ENCODE data around the gene SNRNP48.

SNRNP48 gene

DNA sequence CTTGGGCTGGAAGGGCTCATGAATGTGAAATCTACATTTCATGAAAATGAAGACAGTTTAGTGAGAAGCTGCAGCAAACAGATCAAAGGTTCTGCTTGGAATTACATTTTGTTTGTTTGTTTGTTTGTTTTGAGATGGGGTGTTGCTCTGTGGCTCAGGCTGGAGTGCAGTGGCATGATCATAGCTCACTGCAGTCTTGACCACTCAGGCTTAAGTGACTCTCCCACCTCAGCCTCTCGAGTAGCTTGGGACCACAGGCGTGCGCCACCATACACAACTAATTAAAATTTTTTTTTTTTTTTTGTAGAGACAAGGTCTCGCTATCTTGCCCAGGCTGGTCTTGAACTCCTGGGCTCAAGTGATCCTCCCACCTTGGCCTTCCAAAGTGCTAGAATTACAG lies 42.7 kb upstream of the SNRNP48 start:
- no peak overlapping the region for H3K4me2 ChIP-seq
- H3K36me3 ChIP-seq (ENCODE audit: insufficient read depth) = no peaks in the 10 kb centered on the region
- no peaks in the 10 kb centered on the region for H3K27me3 ChIP-seq (ENCODE audit: insufficient read depth, low read depth)
- no peaks in the 10 kb centered on the region for H4K20me1 ChIP-seq (ENCODE audit: insufficient read depth)
- TF ChIP-seq, protein P1, sequence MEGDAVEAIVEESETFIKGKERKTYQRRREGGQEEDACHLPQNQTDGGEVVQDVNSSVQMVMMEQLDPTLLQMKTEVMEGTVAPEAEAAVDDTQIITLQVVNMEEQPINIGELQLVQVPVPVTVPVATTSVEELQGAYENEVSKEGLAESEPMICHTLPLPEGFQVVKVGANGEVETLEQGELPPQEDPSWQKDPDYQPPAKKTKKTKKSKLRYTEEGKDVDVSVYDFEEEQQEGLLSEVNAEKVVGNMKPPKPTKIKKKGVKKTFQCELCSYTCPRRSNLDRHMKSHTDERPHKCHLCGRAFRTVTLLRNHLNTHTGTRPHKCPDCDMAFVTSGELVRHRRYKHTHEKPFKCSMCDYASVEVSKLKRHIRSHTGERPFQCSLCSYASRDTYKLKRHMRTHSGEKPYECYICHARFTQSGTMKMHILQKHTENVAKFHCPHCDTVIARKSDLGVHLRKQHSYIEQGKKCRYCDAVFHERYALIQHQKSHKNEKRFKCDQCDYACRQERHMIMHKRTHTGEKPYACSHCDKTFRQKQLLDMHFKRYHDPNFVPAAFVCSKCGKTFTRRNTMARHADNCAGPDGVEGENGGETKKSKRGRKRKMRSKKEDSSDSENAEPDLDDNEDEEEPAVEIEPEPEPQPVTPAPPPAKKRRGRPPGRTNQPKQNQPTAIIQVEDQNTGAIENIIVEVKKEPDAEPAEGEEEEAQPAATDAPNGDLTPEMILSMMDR (conservative IDR thresholded peaks at IDR 0.05; ENCODE audit: low read depth, low read length) = no peak
- no peak overlapping the region for H3K27ac ChIP-seq
- H2AFZ ChIP-seq (ENCODE audit: low read depth) = no peak overlapping the region
- H3K4me1 ChIP-seq (ENCODE audit: low read depth, poor library complexity, severe bottlenecking) = no peaks in the 10 kb centered on the region
- H3K9ac ChIP-seq = no peak overlapping the region
- H3K4me3 ChIP-seq (IDR thresholded peaks at IDR 0.05; ENCODE audit: insufficient read depth, low read depth, low read length) = no peak overlapping the region
- H3K79me2 ChIP-seq (ENCODE audit: insufficient read depth, low read depth) = no peaks in the 10 kb centered on the region

DNA sequence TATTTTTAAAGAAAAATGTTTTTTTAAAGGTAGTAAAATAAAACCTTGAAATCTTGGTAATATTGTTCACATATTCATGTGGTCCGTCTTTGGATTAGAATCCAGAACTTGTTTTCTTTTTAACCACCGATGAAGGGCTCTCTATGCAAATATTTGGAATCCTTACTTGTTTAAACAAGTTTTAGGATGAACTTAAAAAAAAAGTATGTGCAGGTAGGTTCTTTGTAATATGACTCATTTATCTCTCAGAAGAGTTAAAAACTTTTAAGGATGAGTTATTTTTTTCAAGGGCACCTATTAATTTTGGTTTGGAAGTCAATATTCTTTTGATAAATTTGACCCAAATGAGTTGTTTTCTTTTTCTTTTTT lies 39.6 kb upstream of the SNRNP48 start:
- H3K27me3 ChIP-seq (ENCODE audit: insufficient read depth, low read depth) = no peaks in the 10 kb centered on the region
- TF ChIP-seq, protein P1 (conservative IDR thresholded peaks at IDR 0.05; ENCODE audit: low read depth, low read length) = no peak
- H3K36me3 ChIP-seq (ENCODE audit: insufficient read depth) = no peaks in the 10 kb centered on the region
- H3K9ac ChIP-seq = no peak overlapping the region
- no peak overlapping the region for H3K4me2 ChIP-seq
- H3K4me3 ChIP-seq (IDR thresholded peaks at IDR 0.05; ENCODE audit: insufficient read depth, low read depth, low read length) = no peak overlapping the region
- no peaks in the 10 kb centered on the region for H3K4me1 ChIP-seq (ENCODE audit: low read depth, poor library complexity, severe bottlenecking)
- no peak overlapping the region for H2AFZ ChIP-seq (ENCODE audit: low read depth)
- H4K20me1 ChIP-seq (ENCODE audit: insufficient read depth) = no peaks in the 10 kb centered on the region
- no peaks in the 10 kb centered on the region for H3K79me2 ChIP-seq (ENCODE audit: insufficient read depth, low read depth)
- H3K27ac ChIP-seq = no peak overlapping the region

DNA sequence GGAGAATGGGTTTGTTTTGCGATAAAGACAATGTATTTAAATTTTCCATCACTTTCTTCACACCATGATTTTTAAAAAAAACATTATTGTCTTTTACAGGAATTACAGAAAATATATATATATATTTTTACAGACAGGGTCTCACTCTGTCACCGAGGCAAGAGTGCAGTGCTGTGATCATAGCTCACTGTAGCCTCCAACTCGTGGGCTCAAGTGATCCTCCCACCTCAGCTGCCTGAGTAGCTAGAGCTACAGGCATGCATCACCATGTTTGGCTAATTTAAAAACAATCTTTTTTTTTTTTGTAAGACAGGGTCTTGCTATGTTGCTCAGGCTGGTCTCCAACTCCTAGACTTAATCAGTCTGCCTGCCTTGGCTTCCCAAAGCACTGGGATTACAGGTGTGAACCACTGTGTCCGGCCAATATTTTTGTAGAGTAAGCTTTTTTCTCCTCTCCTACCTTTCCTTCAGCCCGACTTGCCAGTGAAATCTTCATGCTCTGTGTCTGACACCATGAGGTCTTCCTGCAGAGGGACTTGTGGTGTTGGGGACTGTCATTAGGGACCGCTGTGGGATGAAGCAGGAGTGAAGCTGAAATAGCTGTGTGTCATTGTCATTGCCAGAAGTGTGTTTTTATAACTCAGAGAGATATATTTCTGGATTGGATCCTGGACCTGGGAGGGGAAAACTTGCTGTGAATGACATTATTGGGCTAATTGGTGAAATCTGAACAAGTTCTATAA lies 35.3 kb upstream of the SNRNP48 start:
- H2AFZ ChIP-seq (ENCODE audit: low read depth) = no peak overlapping the region
- H3K4me1 ChIP-seq (ENCODE audit: low read depth, poor library complexity, severe bottlenecking) = no peaks in the 10 kb centered on the region
- no peak overlapping the region for H3K27ac ChIP-seq
- no peak overlapping the region for H3K4me3 ChIP-seq (IDR thresholded peaks at IDR 0.05; ENCODE audit: insufficient read depth, low read depth, low read length)
- TF ChIP-seq, protein P1 (conservative IDR thresholded peaks at IDR 0.05; ENCODE audit: low read depth, low read length) = no peak
- H3K27me3 ChIP-seq (ENCODE audit: insufficient read depth, low read depth) = no peaks in the 10 kb centered on the region
- no peaks in the 10 kb centered on the region for H3K79me2 ChIP-seq (ENCODE audit: insufficient read depth, low read depth)
- no peak overlapping the region for H3K4me2 ChIP-seq
- H4K20me1 ChIP-seq (ENCODE audit: insufficient read depth) = no peaks in the 10 kb centered on the region
- H3K36me3 ChIP-seq (ENCODE audit: insufficient read depth) = no peaks in the 10 kb centered on the region
- H3K9ac ChIP-seq = no peak overlapping the region

DNA sequence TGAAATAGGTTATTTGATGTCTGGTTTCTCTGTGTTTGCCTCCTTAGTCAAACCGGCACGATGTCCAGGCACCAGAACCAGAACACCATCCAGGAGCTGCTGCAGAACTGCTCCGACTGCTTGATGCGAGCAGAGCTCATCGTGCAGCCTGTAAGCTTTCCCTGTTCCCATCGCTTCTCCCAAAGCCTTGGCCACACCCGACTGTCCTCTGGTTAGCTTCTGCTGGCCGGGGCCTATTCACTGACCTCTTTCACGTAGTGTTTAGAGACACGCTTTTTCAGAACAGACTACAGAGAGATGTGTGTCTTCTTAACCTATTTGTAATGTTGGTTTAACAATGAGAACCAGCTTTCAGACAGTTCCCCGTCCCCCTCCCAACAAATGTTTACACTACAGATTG lies 34.3 kb upstream of the SNRNP48 start:
- no peaks in the 10 kb centered on the region for H3K27me3 ChIP-seq (ENCODE audit: insufficient read depth, low read depth)
- no peaks in the 10 kb centered on the region for H3K4me1 ChIP-seq (ENCODE audit: low read depth, poor library complexity, severe bottlenecking)
- H2AFZ ChIP-seq (ENCODE audit: low read depth) = no peak overlapping the region

More for the DNA sequence above, 34.3 kb upstream of the SNRNP48 start:
- no peaks in the 10 kb centered on the region for H3K36me3 ChIP-seq (ENCODE audit: insufficient read depth)
- no peaks in the 10 kb centered on the region for H3K79me2 ChIP-seq (ENCODE audit: insufficient read depth, low read depth)
- no peak overlapping the region for H3K27ac ChIP-seq
- no peak overlapping the region for H3K4me2 ChIP-seq
- no peak overlapping the region for H3K9ac ChIP-seq
- no peak overlapping the region for H3K4me3 ChIP-seq (IDR thresholded peaks at IDR 0.05; ENCODE audit: insufficient read depth, low read depth, low read length)
- TF ChIP-seq, protein P1 (conservative IDR thresholded peaks at IDR 0.05; ENCODE audit: low read depth, low read length) = no peak
- no peaks in the 10 kb centered on the region for H4K20me1 ChIP-seq (ENCODE audit: insufficient read depth)

Measured in KMS-11 (cell line).